Activated CD4-positive, alpha-beta T cell treated with anti-CD3 and anti-CD28 coated beads, Interleukin-10, Interleukin-2, amounts not matched to agents 100 ng/mL and 50 ng/mL, durations not matched to agents 16 hours and 8 hours (primary cell): ENCODE results near the gene LIMS3.
"Not testable (repeated sequence)": the region's sequence is repeated elsewhere in the genome, so short reads cannot be mapped to it uniquely, and the experiment has no call there.

Experiments used
- DNase-seq: peaks from one replicate; pipeline ENCODE4 v3.0.0-alpha.2; 2020

The LIMS3 gene

GRCh38 chr2:109927803-109928202 is 29.3 kb downstream of the LIMS3 start:
- DNase-seq, result not testable (repeated sequence)

GRCh38 chr2:109929222-109929621 is 30.7 kb downstream of the LIMS3 start:
- not testable (repeated sequence) for DNase-seq

DNA sequence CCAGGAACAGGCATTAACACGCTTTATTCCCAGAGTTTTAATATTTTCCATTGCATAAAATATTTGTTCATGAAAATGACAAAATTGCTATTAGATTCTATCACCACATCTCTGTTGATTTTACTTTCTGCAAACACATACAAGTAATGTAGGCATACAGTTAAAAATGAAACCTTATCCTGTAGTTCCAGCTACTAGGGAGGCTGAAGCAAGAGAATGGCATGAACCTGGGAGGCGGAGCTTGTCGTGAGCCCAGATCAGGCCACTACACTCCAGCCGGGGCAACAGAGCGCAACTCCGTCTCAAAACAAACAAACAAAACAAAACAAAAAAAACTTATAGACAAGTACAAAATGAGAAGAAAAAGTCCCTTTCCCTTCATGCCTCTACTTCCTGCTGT is 38.0 kb downstream of the LIMS3 start:
- not testable (repeated sequence) for DNase-seq

DNA sequence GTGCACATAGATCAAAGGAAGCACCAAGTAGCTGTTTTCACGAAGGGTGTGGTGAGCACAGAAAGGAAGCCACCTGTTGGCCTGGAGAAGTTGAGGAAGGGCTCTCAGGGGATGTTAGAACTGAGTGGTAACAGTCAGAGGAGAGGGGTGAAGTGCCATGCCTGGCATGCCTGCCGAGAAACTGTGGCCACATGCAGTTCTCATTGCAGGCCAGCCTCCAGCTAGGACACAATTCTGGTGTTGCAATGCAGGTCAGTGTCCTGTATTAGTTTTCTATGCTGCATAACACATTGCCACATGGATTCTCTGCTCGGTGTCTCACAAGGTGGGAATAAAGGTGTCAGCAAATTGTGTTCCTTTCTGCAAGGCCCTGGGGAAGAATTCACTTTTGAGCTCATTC is 46.9 kb downstream of the LIMS3 start:
- DNase-seq, result not testable (repeated sequence)

DNA sequence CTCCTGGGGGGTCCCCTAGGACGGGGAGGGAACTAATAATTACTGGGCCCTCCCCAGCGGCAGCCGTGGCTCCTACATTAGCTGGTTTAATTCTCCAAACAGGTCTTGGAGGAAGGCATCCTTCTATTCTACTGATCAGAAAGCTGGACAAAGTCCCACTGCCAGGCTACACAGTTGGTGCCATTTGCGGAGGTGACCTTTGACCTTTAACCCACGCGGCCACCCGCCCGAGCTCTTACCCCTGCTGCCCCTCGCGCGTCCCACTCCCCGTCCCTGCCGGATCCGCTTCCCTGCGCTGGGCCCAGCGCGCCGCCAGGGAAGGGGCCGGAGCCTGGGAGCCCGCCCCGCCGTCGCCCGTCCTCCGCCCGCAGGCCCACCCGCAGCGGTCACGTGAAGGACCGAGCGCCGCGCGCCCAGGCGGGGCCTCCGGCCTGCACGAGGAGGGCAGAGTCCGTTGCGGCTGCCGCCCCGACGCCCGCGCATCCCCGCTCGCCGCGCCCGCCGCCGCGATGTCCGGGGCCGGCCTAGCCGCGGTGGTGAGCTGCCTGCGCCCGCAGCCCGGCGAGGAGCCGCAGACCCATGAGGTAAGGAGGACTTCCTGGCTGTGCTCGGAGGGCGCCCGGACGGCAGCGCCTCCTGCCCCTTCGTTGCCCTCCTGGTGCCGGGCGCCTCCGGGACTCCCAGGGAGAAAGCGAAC is 48.9 kb downstream of the LIMS3 start:
- not testable (repeated sequence) for DNase-seq

DNA sequence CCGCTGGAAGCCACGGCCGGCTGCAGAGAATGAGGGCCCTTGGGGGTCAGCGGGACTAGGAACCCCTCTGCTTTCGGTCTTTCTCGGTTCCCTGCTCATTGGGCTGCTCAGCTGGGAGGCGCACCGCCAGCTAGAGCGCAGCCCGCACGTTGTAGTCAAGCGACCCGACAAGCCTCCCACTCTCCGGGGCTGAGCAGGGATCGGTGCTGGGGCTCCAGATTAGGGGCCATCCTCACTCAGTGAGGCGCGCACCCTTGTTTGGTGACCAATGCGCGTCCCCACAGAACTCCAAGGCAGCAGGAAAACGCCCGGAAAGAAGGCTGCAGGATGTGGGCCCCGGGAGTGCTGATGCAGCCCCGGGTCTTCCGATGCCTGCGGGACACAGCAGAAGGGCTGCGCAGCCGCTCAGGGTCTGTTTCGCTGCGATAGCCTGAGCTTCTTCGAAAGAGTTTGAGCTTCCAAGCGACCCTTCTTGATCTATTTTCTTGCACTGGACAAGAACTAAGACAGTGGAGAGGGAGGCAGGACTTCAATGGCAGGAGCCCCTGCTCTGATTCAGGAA is 49.6 kb downstream of the LIMS3 start:
- DNase-seq, result not testable (repeated sequence)

- not testable (repeated sequence) for DNase-seq
These were observed 51.8 kb downstream of the LIMS3 start for GRCh38 chr2:109950146-109950843.

GRCh38 chr2:109963942-109964341 is 65.5 kb downstream of the LIMS3 start:
- DNase-seq, result not testable (repeated sequence)

DNA sequence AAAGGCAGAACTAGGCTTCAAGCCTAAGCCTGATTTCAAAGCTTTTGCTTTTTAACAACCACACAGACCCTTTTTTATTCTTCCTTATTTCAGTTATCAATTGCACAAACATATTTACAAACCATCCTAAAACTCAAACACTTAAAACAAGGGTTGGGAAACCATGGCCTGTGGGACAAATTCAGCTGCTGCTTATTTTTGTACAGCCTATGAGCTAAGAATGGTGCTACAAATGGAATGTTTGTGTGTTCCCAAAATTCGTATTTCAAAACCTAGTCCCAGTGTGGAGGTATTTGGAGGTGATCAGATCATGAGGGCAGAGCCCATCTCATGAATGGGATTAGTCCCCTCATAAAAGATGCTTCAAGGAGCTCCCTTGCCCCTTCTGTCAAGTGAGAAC is 67.0 kb downstream of the LIMS3 start:
- not testable (repeated sequence) for DNase-seq

DNA sequence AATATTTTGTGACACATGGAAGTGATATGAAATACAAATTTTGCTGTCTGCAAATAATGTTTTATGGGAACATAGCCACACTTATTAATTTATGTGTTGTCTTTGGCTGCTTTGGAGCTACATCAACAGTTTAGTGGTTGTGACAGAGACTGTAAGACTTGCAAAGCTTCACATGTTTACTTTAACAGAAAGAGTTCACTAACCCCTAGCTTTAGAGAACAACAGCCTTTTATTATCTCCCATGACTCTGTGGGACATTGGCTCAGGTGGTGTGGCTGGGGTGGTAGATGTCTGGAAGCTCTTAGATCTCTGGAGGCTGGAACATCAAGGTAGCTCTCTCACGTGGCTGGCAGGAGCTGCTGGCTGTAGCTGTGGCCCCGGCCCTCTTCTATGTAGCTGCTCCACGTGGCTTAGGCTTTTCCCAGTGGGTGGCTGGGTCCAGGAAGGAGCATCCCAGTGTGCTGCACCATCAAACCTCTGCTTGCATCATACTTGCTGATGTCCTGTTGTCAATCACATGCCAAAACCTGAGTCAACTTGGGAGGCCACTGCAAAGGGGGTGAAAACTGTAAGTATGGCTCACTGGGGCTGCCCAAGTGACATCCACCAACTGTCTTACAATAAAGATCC is 67.7 kb downstream of the LIMS3 start:
- not testable (repeated sequence) for DNase-seq

- DNase-seq, result not testable (repeated sequence)
These were observed 68.4 kb downstream of the LIMS3 start for GRCh38 chr2:109966858-109967257.

GRCh38 chr2:109969864-109970263 is 71.4 kb downstream of the LIMS3 start:
- DNase-seq, result not testable (repeated sequence)

DNA sequence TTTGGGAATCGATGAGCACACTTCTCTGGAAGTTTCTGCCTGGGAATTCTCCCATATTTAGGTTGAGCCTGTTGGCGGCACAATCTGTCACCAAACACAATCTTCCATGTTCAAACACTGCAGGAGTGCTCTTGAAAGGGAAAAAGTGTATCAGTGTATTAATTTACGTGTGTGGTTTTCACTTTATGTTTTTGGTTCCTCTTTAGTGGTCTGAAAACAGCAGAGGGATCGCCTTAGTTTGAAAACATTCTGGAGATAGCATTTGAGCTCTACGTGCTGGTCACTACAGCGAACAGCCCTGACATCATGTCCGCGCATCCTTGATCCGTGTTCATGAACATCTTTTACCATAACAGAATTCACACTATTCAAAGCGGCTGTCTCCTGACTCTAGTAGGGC is 73.2 kb downstream of the LIMS3 start:
- DNase-seq, result not testable (repeated sequence)
